K562 (cell line): ENCODE data around the gene PLA2G3. TPM values are rescaled to one million over a fixed set of nuclear protein-coding genes. Genes with fewer than 3 reads are reported as not detected.

Experiments used
- ATAC-seq: fragments of 200-7000 bp; cut with Tn5 transposase; 3 replicates; pipeline ENCODE4 v1.9.1; 2020; ENCODE audit warnings: moderate library complexity
- BruUV-seq: library from RNA; stranded (reverse); fragments of 400-500 nt; replicated peaks from 2 replicates; lab custom pipeline; 2021; lab: Mats Ljungman, UMichigan
- CTCF ChIA-PET: fragments of 300-600 bp; formaldehyde crosslinking; extraction: SDS; loops from one replicate; lab custom pipeline; 2021; ENCODE audit warnings: low intra/inter-chr PET ratio; lab: Yijun Ruan, JAX
- POLR2A ChIA-PET: fragments of 300-600, 350-650 bp; sonication (Branson Sonifier 250); formaldehyde crosslinking; extraction: SDS; loops from one replicate; lab custom pipeline; 2021; ENCODE audit warnings: antibody characterized with exemption, inconsistent platforms; lab: Yijun Ruan, JAX
- DNase-seq, 4 experiments: peaks; one replicate each; pipeline versions ENCODE4 v3.0.0 to v3.0.0-alpha.2; 2011 to 2018; ENCODE audit warnings: low spot score in 3 of 4, mixed read lengths in 3 of 4; ENCODE audit errors: extremely low read depth in 1 of 4
- FAIRE-seq: peaks from 2 replicates; lab custom pipeline; 2011; peaks lifted over from hg19 to GRCh38; lab: Jason Lieb, UNC
- H2AFZ ChIP-seq: 2 replicates; pipeline ENCODE4 v1.6.0; 2011; ENCODE audit warnings: low read depth, low read length, control low read depth, inconsistent platforms
- H3K27ac ChIP-seq: fragments of 200-600 bp; 3 replicates; pipeline ENCODE4 v1.8.0; 2011; ENCODE audit warnings: low read depth, mild to moderate bottlenecking, control low read depth, inconsistent platforms, low read length, moderate library complexity, mixed read lengths; ENCODE audit errors: extremely low read depth
- H3K27me3 ChIP-seq, 2 experiments: fragments of 300-600 bp in 1 of 2; 2 replicates in 1 of 2; 3 replicates in 1 of 2; pipeline versions ENCODE4 v1.6.0 to v1.8.0; 2011; ENCODE audit warnings: inconsistent platforms in 2 of 2, low read length in 2 of 2, mild to moderate bottlenecking in 1 of 2, mixed read lengths in 1 of 2, moderate library complexity in 1 of 2; ENCODE audit not compliant: control insufficient read depth in 2 of 2, insufficient read depth in 2 of 2
- H3K36me3 ChIP-seq: fragments of 300-600 bp; 3 replicates; pipeline ENCODE4 v1.8.0; 2011; ENCODE audit warnings: mild to moderate bottlenecking, low read length, inconsistent platforms; ENCODE audit not compliant: control insufficient read depth, insufficient read depth
- H3K4me1 ChIP-seq, 2 experiments: fragments of 200-600 bp in 1 of 2; replicated peaks in 1 of 2; 2 replicates in 1 of 2; 3 replicates in 1 of 2; pipeline versions ENCODE4 v1.5.1 to v1.8.0; 2011; ENCODE audit warnings: inconsistent platforms in 2 of 2, low read length in 2 of 2, mild to moderate bottlenecking in 1 of 2, mixed read lengths in 1 of 2, moderate library complexity in 1 of 2; ENCODE audit not compliant: control insufficient read depth in 2 of 2, insufficient read depth in 2 of 2
- H3K4me2 ChIP-seq: 2 replicates; pipeline ENCODE4 v1.6.1; 2011; ENCODE audit warnings: low read length, control low read depth, inconsistent platforms, mixed read lengths; ENCODE audit not compliant: insufficient read depth
- H3K4me3 ChIP-seq: fragments of 200-600 bp; sonication (generic), shearing (Covaris generic); 2 replicates; pipeline ENCODE4 v1.5.1; 2016; ENCODE audit warnings: control low read depth, inconsistent platforms
- H3K79me2 ChIP-seq: fragments of 200-600 bp; 3 replicates; pipeline ENCODE4 v1.8.0; 2011; ENCODE audit warnings: low read length, inconsistent platforms; ENCODE audit not compliant: control insufficient read depth, insufficient read depth
- H3K9ac ChIP-seq, 2 experiments: 2 replicates each; pipeline versions ENCODE4 v1.6.0 to v1.6.1; 2011; ENCODE audit warnings: low read depth in 2 of 2, low read length in 2 of 2, control low read depth in 1 of 2, inconsistent platforms in 1 of 2, mild to moderate bottlenecking in 1 of 2, mixed read lengths in 1 of 2; ENCODE audit not compliant: insufficient read depth in 1 of 2
- H3K9me1 ChIP-seq: one replicate; pipeline ENCODE4 v1.6.0; 2011; ENCODE audit warnings: inconsistent platforms, mild to moderate bottlenecking, low read length, moderate library complexity; ENCODE audit not compliant: control insufficient read depth, insufficient read depth
- H3K9me3 ChIP-seq: replicated peaks from 2 replicates; pipeline ENCODE4 v1.5.1; 2011; ENCODE audit warnings: low read depth, low read length, inconsistent platforms; ENCODE audit not compliant: control insufficient read depth, insufficient read depth
- H4K20me1 ChIP-seq: replicated peaks from 2 replicates; pipeline ENCODE4 v1.6.1; 2011; ENCODE audit warnings: low read length, inconsistent platforms, mixed read lengths; ENCODE audit not compliant: control insufficient read depth, insufficient read depth
- CTCF ChIP-seq, 3 experiments: IDR thresholded peaks in 2 of 3; conservative IDR thresholded peaks in 1 of 3; 2 replicates each; pipeline ENCODE4 v1.5.1; 2011 to 2012; ENCODE audit warnings: low read length in 3 of 3, mild to moderate bottlenecking in 3 of 3, control low read depth in 2 of 3, improper control_type of control experiment in 1 of 3, inconsistent platforms in 1 of 3, low read depth in 1 of 3, mixed read lengths in 1 of 3, moderate library complexity in 1 of 3; ENCODE audit not compliant: insufficient read depth in 2 of 3
- FOXP1 ChIP-seq: sonication (generic); formaldehyde crosslinking; IDR thresholded peaks from 2 replicates; pipeline ENCODE4 v1.8.0; 2022; ENCODE audit warnings: mild to moderate bottlenecking, missing genetic modification reagents
- MAZ ChIP-seq, 2 experiments: fragments of 450-650 bp in 1 of 2; sonication (generic) in 1 of 2; formaldehyde crosslinking; IDR thresholded peaks in 1 of 2; conservative IDR thresholded peaks in 1 of 2; 2 replicates each; pipeline versions ENCODE4 v1.4.0 to v1.5.0; 2020; ENCODE audit warnings: mild to moderate bottlenecking in 1 of 2, missing genetic modification reagents in 1 of 2
- NR2C1 ChIP-seq, 2 experiments: fragments of 450-650 bp; IDR thresholded peaks; 2 replicates each; pipeline ENCODE4 v1.6.1; 2017; ENCODE audit warnings: mild to moderate bottlenecking in 2 of 2, antibody characterized with exemption in 1 of 2, inconsistent platforms in 1 of 2, missing compliant biosample characterization in 1 of 2, missing genetic modification characterization in 1 of 2
- TFAP4 ChIP-seq: sonication (generic); formaldehyde crosslinking; IDR thresholded peaks from 2 replicates; pipeline ENCODE4 v1.8.0; 2022; ENCODE audit warnings: missing genetic modification reagents, mild to moderate bottlenecking, moderate library complexity, borderline replicate concordance
- ZFX ChIP-seq: sonication (generic); formaldehyde crosslinking; IDR thresholded peaks from 2 replicates; pipeline ENCODE4 v1.8.0; 2022; ENCODE audit warnings: mild to moderate bottlenecking, missing genetic modification reagents, moderate library complexity
- ZNF165 ChIP-seq: fragments of 250-450 bp; sonication (Bioruptor Pico); IDR thresholded peaks from 2 replicates; pipeline ENCODE4 v1.4.0; 2020; ENCODE audit warnings: borderline replicate concordance
- WGBS: fragments of 100-300 bp; shearing (Covaris generic); methylation state at CpG from one replicate; pipeline ENCODE4 v1.1.6; 2016; ENCODE audit warnings: low coverage, mixed read lengths; ENCODE audit not compliant: insufficient coverage; ENCODE audit errors: missing lambda C conversion rate; 5-methylcytosine and 5-hydroxymethylcytosine counted together
- in situ Hi-C: fragments of 300-500 bp; cut with MboI; formaldehyde crosslinking; loops from 4 replicates; pipeline ENCODE4 v1.15.0; 2018; ENCODE audit warnings: inconsistent platforms, mixed read lengths
- intact Hi-C: fragments of 100-400 bp; cut with micrococcal nuclease; formaldehyde crosslinking; loops from 2 replicates; pipeline ENCODE4 v1.14.2; 2022
- polyA plus RNA-seq, 8 experiments: library from polyadenylated mRNA; depleted of rRNA in 4 of 8; stranded (reverse) in 5 of 8; unstranded in 3 of 8; fragments of >200 nt; fragmentation: Nextera tagmentation in 2 of 8; fragmentation: Illumina TruSeq in 1 of 8; extraction: Ambion mirVana in 2 of 8; extraction: Trizol in 1 of 8; gene quantifications; 2 replicates each; pipeline versions ENCODE4 v1.2.1 to v1.2.3, GENCODE V29; 2011 to 2014; ENCODE audit warnings: inconsistent platforms in 1 of 8, missing spikeins in 1 of 8
- total RNA-seq, 7 experiments: library from RNA; depleted of rRNA in 6 of 7; stranded (reverse); fragments of >200 nt in 6 of 7; fragmentation: Illumina TruSeq in 2 of 7; extraction: Trizol in 2 of 7; gene quantifications; 2 replicates each; pipeline versions ENCODE4 v1.2.1 to v1.2.3, GENCODE V29; 2011 to 2021; ENCODE audit warnings: low replicate concordance in 1 of 7
- TF ChIP-seq, protein P1 (sequence below): conservative IDR thresholded peaks from 2 replicates; pipeline ENCODE4 v1.6.1; 2011; ENCODE audit warnings: low read depth, mild to moderate bottlenecking, low read length; ENCODE audit not compliant: control insufficient read depth

The PLA2G3 gene
- total and polyA plus RNA-seq, 9 of the 15 experiments (the other 6 are each of a cell fraction or from before 2014, with no cell fraction given): 0.18 to 1.4 (median 0.64) TPM

- TF ChIP-seq FOXP1: no peak
- TF ChIP-seq, protein P1, sequence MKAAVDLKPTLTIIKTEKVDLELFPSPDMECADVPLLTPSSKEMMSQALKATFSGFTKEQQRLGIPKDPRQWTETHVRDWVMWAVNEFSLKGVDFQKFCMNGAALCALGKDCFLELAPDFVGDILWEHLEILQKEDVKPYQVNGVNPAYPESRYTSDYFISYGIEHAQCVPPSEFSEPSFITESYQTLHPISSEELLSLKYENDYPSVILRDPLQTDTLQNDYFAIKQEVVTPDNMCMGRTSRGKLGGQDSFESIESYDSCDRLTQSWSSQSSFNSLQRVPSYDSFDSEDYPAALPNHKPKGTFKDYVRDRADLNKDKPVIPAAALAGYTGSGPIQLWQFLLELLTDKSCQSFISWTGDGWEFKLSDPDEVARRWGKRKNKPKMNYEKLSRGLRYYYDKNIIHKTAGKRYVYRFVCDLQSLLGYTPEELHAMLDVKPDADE: no peak
- TF ChIP-seq ZNF165 (CRISPR knock-in tag): no peak
- no peak for TF ChIP-seq MAZ (CRISPR knock-in tag; conservative IDR thresholded peaks at IDR 0.05 in 1 of 2, IDR thresholded peaks at IDR 0.05 in 1 of 2)
Measured at GRCh38 chr22:31090217-31091085, 49.9 kb downstream of the PLA2G3 start (continued).

- FAIRE-seq: peak; percentile 26
- H3K4me1 ChIP-seq: peaks cover 19 to 55% of the 10 kb centered on the region in 2 experiments; a peak in 4 of 5 replicates
- POLR2A ChIA-PET: interaction anchor here (0.7 kb wide), 2 partner anchors 18 to 489 kb away, joined by 3 read pairs; partner anchors contain the start of gene SELENOM
- peaks cover 2% of the 10 kb centered on the region for H3K79me2 ChIP-seq
- H3K9me1 ChIP-seq: peaks cover 5% of the 10 kb centered on the region
- no peak overlapping the region for H2AFZ ChIP-seq
- H3K27ac ChIP-seq: no peak overlapping the region
- no peak overlapping the region for H3K4me2 ChIP-seq
- ATAC-seq: peak; percentile 60
- no peaks in the 10 kb centered on the region for H3K9me3 ChIP-seq
- 74% methylated on average over 6 of the region's 9 CpGs for WGBS
- in situ Hi-C loops (loop anchor here (5.0 to 10.0 kb wide), 2 partner anchors 137 to 325 kb away; no protein-coding TSS in a partner anchor), intact Hi-C loops (loop anchor here (1.0 kb wide), 2 partner anchors 60 to 142 kb away; no protein-coding TSS in a partner anchor)
- peaks cover 33% of the 10 kb centered on the region; the same call in 2 of the 3 replicates for H3K36me3 ChIP-seq
- no TSS peak for BruUV-seq
- no peaks in the 10 kb centered on the region for H4K20me1 ChIP-seq
- H3K27me3 ChIP-seq: no peaks in the 10 kb centered on the region
- 0 out of 4 replicates have a peak overlapping the region, but pooled peaks of 1 of the 2 experiments have one; percentile 45 for H3K9ac ChIP-seq
- CTCF ChIA-PET: interaction anchor here (1.6 kb wide), 1 partner anchor 59 kb away, joined by 12 read pairs; no protein-coding TSS in a partner anchor
- peak; percentile 59 to 64 (median 61) for DNase-seq
- no peak overlapping the region for H3K4me3 ChIP-seq
- TF ChIP-seq ZFX: peak; percentile 23; the same call in 1 of the 2 replicates
- TF ChIP-seq TFAP4 (CRISPR knock-in tag): peak; percentile 39; the same call in 1 of the 2 replicates
- TF ChIP-seq NR2C1 (IDR thresholded peaks at IDR 0.05): 0 out of 2 replicates have a peak, but pooled peaks have one; percentile 18
- TF ChIP-seq NR2C1 (tag; IDR thresholded peaks at IDR 0.05): peak; percentile 37; the same call in 1 of the 2 replicates
- TF ChIP-seq CTCF (IDR thresholded peaks at IDR 0.05 in 2 of 3, conservative IDR thresholded peaks at IDR 0.05 in 1 of 3; ENCODE audit: insufficient read depth in 2 of 3, low read depth in 1 of 3, low read length in 3 of 3): peak; percentile 74 to 84 (median 81)
Measured at GRCh38 chr22:31089160-31090100, 50.9 kb downstream of the PLA2G3 start.
